DOHH2 (cell line): ENCODE data around the gene FLT3LG.

Experiments used
- EZH2phosphoT487 ChIP-seq: fragments of 200-600 bp; sonication (generic); IDR thresholded peaks from 2 replicates; pipeline ENCODE4 v1.6.1; 2017; ENCODE audit warnings: borderline replicate concordance, mild to moderate bottlenecking, antibody characterized with exemption, low read length, moderate library complexity, mixed read lengths
- TF ChIP-seq, protein P1 (sequence below): fragments of 200-600 bp; sonication (generic); IDR thresholded peaks from one replicate; pipeline ENCODE4 v1.5.1; 2014; ENCODE audit warnings: antibody characterized with exemption, mild to moderate bottlenecking, low read depth, low read length; ENCODE audit not compliant: poor library complexity, severe bottlenecking

DNA sequence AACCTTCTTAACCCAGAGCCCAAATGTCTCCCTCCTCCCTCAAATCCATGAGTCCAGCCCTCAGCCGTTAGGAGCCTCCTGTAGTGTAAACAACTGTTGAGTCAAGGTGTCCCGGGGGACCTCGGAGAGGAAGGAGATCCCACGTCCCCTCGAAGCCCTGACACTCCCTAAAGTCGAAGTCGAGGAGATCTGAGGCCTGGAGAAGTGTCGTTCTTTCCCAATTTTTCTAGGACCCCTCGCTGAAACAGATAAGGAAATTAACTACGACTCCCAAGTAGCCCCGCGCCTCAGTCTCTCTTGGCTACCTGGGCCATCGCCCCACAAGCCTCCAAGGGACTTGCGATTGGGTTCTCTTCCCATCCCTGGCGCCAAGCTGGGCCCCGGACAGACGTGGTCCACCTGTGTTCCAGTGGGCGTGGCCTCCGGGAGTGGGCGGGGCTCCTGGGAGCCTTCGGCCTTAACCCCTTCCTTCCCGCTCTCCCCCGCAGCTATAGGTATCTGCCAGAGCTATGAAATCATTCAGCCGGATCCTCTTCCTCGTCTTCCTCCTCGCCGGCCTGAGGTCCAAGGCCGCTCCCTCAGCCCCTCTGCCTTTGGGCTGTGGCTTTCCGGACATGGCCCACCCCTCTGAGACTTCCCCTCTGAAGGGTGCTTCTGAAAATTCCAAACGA, 48.0 kb upstream of the FLT3LG start:
- TF ChIP-seq, protein P1, sequence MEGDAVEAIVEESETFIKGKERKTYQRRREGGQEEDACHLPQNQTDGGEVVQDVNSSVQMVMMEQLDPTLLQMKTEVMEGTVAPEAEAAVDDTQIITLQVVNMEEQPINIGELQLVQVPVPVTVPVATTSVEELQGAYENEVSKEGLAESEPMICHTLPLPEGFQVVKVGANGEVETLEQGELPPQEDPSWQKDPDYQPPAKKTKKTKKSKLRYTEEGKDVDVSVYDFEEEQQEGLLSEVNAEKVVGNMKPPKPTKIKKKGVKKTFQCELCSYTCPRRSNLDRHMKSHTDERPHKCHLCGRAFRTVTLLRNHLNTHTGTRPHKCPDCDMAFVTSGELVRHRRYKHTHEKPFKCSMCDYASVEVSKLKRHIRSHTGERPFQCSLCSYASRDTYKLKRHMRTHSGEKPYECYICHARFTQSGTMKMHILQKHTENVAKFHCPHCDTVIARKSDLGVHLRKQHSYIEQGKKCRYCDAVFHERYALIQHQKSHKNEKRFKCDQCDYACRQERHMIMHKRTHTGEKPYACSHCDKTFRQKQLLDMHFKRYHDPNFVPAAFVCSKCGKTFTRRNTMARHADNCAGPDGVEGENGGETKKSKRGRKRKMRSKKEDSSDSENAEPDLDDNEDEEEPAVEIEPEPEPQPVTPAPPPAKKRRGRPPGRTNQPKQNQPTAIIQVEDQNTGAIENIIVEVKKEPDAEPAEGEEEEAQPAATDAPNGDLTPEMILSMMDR, result no peak
- TF ChIP-seq EZH2phosphoT487, result no peak
